Natural killer cell (primary cell): ENCODE data around the gene SLC43A3. TPM values are rescaled to one million over a fixed set of nuclear protein-coding genes. Genes with fewer than 3 reads are reported as not detected.
A peak's percentile ranks its signal among the peaks of the same experiment; 100 is the strongest.

ENCODE experiments used
- ATAC-seq, 3 donors: fragments of 150-1000 bp in 2 of 3; fragments of 200-7000 bp in 1 of 3; cut with Tn5 transposase; 1 replicate in 1 of 3; 2 replicates in 2 of 3; pipeline ENCODE4 v1.10.0; 2021; ENCODE audit warnings: mild to moderate bottlenecking in 2 of 3, moderate library complexity in 2 of 3
- DNase-seq, 2 donors: peaks; one replicate each; pipeline versions ENCODE4 v3.0.0 to v3.0.0-alpha.2; 2013 to 2021; ENCODE audit warnings: mixed read lengths in 1 of 2
- H3K27ac ChIP-seq: one replicate; pipeline ENCODE4 v1.5.1; 2013; ENCODE audit warnings: mild to moderate bottlenecking, low read length
- H3K27me3 ChIP-seq: one replicate; pipeline ENCODE4 v1.6.1; 2013; ENCODE audit warnings: low read length; ENCODE audit not compliant: control insufficient read depth, insufficient read depth
- H3K36me3 ChIP-seq: one replicate; pipeline ENCODE4 v1.6.1; 2013; ENCODE audit warnings: low read length; ENCODE audit not compliant: control insufficient read depth, insufficient read depth
- H3K4me1 ChIP-seq: one replicate; pipeline ENCODE4 v1.6.1; 2013; ENCODE audit warnings: low read length; ENCODE audit not compliant: control insufficient read depth, insufficient read depth
- H3K4me3 ChIP-seq: one replicate; pipeline ENCODE4 v1.5.1; 2013; ENCODE audit warnings: low read length
- H3K9me3 ChIP-seq: one replicate; pipeline ENCODE4 v1.6.1; 2013; ENCODE audit warnings: low read length; ENCODE audit not compliant: control insufficient read depth, insufficient read depth
- H3K27ac Mint-ChIP-seq, 2 donors: one replicate each; pipeline ENCODE4 v1.8.0; 2022; ENCODE audit warnings: mild to moderate bottlenecking in 2 of 2, mixed read lengths in 2 of 2, moderate library complexity in 1 of 2
- H3K27me3 Mint-ChIP-seq, 2 donors: one replicate each; pipeline ENCODE4 v1.8.0; 2022; ENCODE audit warnings: low read depth in 2 of 2, mixed read lengths in 2 of 2
- H3K36me3 Mint-ChIP-seq: one replicate; pipeline ENCODE4 v1.8.0; 2022; ENCODE audit warnings: mixed read lengths
- H3K4me1 Mint-ChIP-seq, 2 donors: one replicate each; pipeline ENCODE4 v1.8.0; 2022; ENCODE audit warnings: mixed read lengths in 2 of 2
- H3K4me3 Mint-ChIP-seq: one replicate; pipeline ENCODE4 v1.8.0; 2022; ENCODE audit warnings: mild to moderate bottlenecking, moderate library complexity, mixed read lengths
- H3K9me3 Mint-ChIP-seq, 2 donors: one replicate each; pipeline ENCODE4 v1.8.0; 2022; ENCODE audit warnings: mixed read lengths in 2 of 2
- CTCF ChIP-seq: fragments of 200-600 bp; IDR thresholded peaks from one replicate; pipeline ENCODE4 v1.8.0; 2022; ENCODE audit warnings: antibody characterized with exemption
- WGBS: methylation state at CpG from one replicate; pipeline ENCODE4 v1.1.7; 2013; ENCODE audit warnings: missing lambda C conversion rate; ENCODE audit not compliant: insufficient coverage; 5-methylcytosine and 5-hydroxymethylcytosine counted together
- intact Hi-C: fragments of 100-400 bp; cut with micrococcal nuclease; formaldehyde crosslinking; loops from one replicate; pipeline ENCODE4 v1.14.2; 2022
- total RNA-seq, 4 donors: library from RNA; stranded (reverse); fragments of 120-200 nt in 1 of 4; gene quantifications; one replicate each; pipeline versions ENCODE4 v1.2.3 to v1.2.4, GENCODE V29; 2013 to 2022

Gene SLC43A3
- total RNA-seq, 3 donors from 2014 or later (not counting 1 experiment from before 2014, with no cell fraction given) = 17.0 to 22.2 (median 20.7) TPM

- WGBS = 99% methylated on average over 10 of the region's 11 CpGs
- Histone ChIP-seq H3K36me3 (peaks cover 38% of the 10 kb centered on the region), H3K9me3 (no peaks in the 10 kb centered on the region), H3K4me3 (no peak overlapping the region), H3K4me1 (no peaks in the 10 kb centered on the region), H3K27me3 (no peaks in the 10 kb centered on the region), H3K27ac (no peak overlapping the region)
- Mint-ChIP-seq H3K36me3 (no peaks in the 10 kb centered on the region), H3K4me3 (no peak overlapping the region), H3K4me1 (no peaks in the 10 kb centered on the region), H3K27ac (peak overlapping the region in 1 of 2 donors; percentile 9), H3K27me3 (no peaks in the 10 kb centered on the region), H3K9me3 (no peaks in the 10 kb centered on the region)
- DNase-seq (no peak), ATAC-seq (no peak)
- no peak for TF ChIP-seq CTCF
- intact Hi-C loops = no loop called here
Observed at GRCh38 chr11:57414612-57415212, 12.2 kb downstream of the SLC43A3 start.

GRCh38 chr11:57413681-57414080 lies 13.2 kb downstream of the SLC43A3 start:
- H3K36me3 Mint-ChIP-seq = no peaks in the 10 kb centered on the region
- Histone ChIP-seq H3K9me3 (no peaks in the 10 kb centered on the region), H3K4me3 (no peak overlapping the region), H3K27me3 (no peaks in the 10 kb centered on the region), H3K4me1 (no peaks in the 10 kb centered on the region), H3K36me3 (peaks cover 44% of the 10 kb centered on the region), H3K27ac (no peak overlapping the region)
- ATAC-seq = no peak
- no peak overlapping the region for H3K4me3 Mint-ChIP-seq
- no peak overlapping the region for H3K27ac Mint-ChIP-seq
- H3K27me3 Mint-ChIP-seq = no peaks in the 10 kb centered on the region
- H3K9me3 Mint-ChIP-seq = no peaks in the 10 kb centered on the region
- TF ChIP-seq CTCF = no peak
- 96% methylated on average over 4 of the region's 4 CpGs for WGBS
- no peak for DNase-seq
- no peaks in the 10 kb centered on the region for H3K4me1 Mint-ChIP-seq
- intact Hi-C loops = no loop called here

- no peaks in the 10 kb centered on the region for H3K27me3 ChIP-seq
Observed at GRCh38 chr11:57410287-57410686, 16.6 kb downstream of the SLC43A3 start.

More at GRCh38 chr11:57410287-57410686, 16.6 kb downstream of the SLC43A3 start:
- ATAC-seq (no peak), DNase-seq (no peak)
- TF ChIP-seq CTCF = no peak
- H3K9me3 ChIP-seq = no peaks in the 10 kb centered on the region
- H3K4me1 Mint-ChIP-seq = peaks cover 0 to 4% of the 10 kb centered on the region in 2 donors
- no peak overlapping the region for H3K4me3 ChIP-seq
- no peak overlapping the region for H3K27ac ChIP-seq
- no peaks in the 10 kb centered on the region for H3K9me3 Mint-ChIP-seq
- H3K36me3 Mint-ChIP-seq = no peaks in the 10 kb centered on the region
- intact Hi-C loops = no loop called here
- peaks cover 14% of the 10 kb centered on the region for H3K4me1 ChIP-seq
- H3K4me3 Mint-ChIP-seq = no peak overlapping the region
- no peak overlapping the region for H3K27ac Mint-ChIP-seq
- peaks cover 30% of the 10 kb centered on the region for H3K36me3 ChIP-seq
- no peaks in the 10 kb centered on the region for H3K27me3 Mint-ChIP-seq
